OCI-LY1 (cell line): Measurements from ENCODE around the gene AK5.

ENCODE experiments used
- EZH2 ChIP-seq: fragments of 200-600 bp; sonication (generic), shearing (Covaris generic); IDR thresholded peaks from 2 replicates; pipeline ENCODE4 v1.8.0; 2017; ENCODE audit warnings: borderline replicate concordance, mixed run types, mild to moderate bottlenecking, antibody characterized with exemption, low read length, moderate library complexity, mixed read lengths
- TF ChIP-seq, protein P1 (sequence below): fragments of 200-600 bp; sonication (generic), shearing (Covaris generic); IDR thresholded peaks from 2 replicates; pipeline ENCODE4 v1.5.1; 2017; ENCODE audit warnings: mild to moderate bottlenecking, antibody characterized with exemption, low read length, moderate library complexity, mixed read lengths

DNA sequence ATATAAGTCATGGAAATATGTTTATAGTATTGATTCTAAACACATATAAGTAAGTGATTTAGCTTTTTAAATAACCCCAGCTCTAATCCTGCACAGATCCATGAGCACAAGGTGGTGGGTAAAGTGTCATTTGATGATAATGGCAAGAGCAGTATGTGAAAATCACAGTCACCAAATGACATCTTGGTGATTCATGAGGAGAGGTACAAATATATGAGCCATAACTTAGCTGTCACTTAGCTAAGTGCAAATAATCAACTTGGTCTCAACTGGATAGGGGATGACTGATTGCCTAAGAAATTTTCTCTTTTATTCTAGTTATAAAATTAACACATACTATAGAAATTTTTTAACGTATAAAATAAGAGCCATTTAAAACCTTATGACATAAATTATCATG is 202.5 kb downstream of the AK5 start:
- TF ChIP-seq EZH2, result no peak
- TF ChIP-seq, protein P1, sequence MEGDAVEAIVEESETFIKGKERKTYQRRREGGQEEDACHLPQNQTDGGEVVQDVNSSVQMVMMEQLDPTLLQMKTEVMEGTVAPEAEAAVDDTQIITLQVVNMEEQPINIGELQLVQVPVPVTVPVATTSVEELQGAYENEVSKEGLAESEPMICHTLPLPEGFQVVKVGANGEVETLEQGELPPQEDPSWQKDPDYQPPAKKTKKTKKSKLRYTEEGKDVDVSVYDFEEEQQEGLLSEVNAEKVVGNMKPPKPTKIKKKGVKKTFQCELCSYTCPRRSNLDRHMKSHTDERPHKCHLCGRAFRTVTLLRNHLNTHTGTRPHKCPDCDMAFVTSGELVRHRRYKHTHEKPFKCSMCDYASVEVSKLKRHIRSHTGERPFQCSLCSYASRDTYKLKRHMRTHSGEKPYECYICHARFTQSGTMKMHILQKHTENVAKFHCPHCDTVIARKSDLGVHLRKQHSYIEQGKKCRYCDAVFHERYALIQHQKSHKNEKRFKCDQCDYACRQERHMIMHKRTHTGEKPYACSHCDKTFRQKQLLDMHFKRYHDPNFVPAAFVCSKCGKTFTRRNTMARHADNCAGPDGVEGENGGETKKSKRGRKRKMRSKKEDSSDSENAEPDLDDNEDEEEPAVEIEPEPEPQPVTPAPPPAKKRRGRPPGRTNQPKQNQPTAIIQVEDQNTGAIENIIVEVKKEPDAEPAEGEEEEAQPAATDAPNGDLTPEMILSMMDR, result no peak
